ENCODE data around the gene FAN1. TPM values are rescaled to one million over a fixed set of nuclear protein-coding genes. Genes with fewer than 3 reads are reported as not detected.

Gene FAN1
- polyA plus RNA-seq, 3 donors: 0.38 to 7.9 (median 0.95) TPM

- Histone ChIP-seq H3K27me3 (ENCODE audit: control insufficient read depth in 2 of 2, insufficient read depth in 2 of 2, low read length in 2 of 2) (no peaks in the 10 kb centered on the region), H4K20me1 (ENCODE audit: insufficient read depth, low read length) (peaks cover 68% of the 10 kb centered on the region), H3K4me2 (replicated peaks; ENCODE audit: extremely low read depth, low read length, poor library complexity, severe bottlenecking) (no peak overlapping the region), H3K79me2 (ENCODE audit: insufficient read depth, low read length) (peaks cover 3% of the 10 kb centered on the region), H3K4me3 (replicated peaks in 1 of 3; ENCODE audit: low read depth in 2 of 3, low read length in 3 of 3) (no peak overlapping the region), H3K9ac (ENCODE audit: insufficient read depth, low read length, poor library complexity, severe bottlenecking) (no peak overlapping the region), H3K9me3 (replicated peaks in 1 of 2; ENCODE audit: control insufficient read depth in 1 of 2, insufficient read depth in 1 of 2, low read length in 2 of 2) (no peaks in the 10 kb centered on the region), H3K27ac (ENCODE audit: low read depth in 1 of 2, low read length in 2 of 2) (peak overlapping the region in 1 of 2 donors; percentile 4), H3K4me1 (ENCODE audit: control insufficient read depth in 1 of 2, insufficient read depth in 2 of 2, low read length in 2 of 2) (peaks cover 0 to 2% of the 10 kb centered on the region in 2 donors), H3K36me3 (replicated peaks in 1 of 2; ENCODE audit: control insufficient read depth in 1 of 2, insufficient read depth in 2 of 2, low read length in 2 of 2) (peaks cover 97 to 100% of the 10 kb centered on the region in 2 donors), H2AFZ (ENCODE audit: insufficient read depth, low read depth, low read length, poor library complexity, severe bottlenecking) (no peak overlapping the region)
- Mint-ChIP-seq H3K27me3 (ENCODE audit: low read depth in 3 of 3) (no peaks in the 10 kb centered on the region), H3K4me1 (peaks cover 13% of the 10 kb centered on the region), H3K4me3 (no peak overlapping the region), H3K9me3 (peaks cover 0 to 7% (median 0%) of the 10 kb centered on the region in 7 donors), H3K36me3 (peaks cover 91 to 96% of the 10 kb centered on the region in 2 donors), H3K27ac (no peak overlapping the region)
- TF ChIP-seq CTCF (IDR thresholded peaks at IDR 0.05): no peak
- WGBS (ENCODE audit: insufficient coverage): no CpG with 5 or more reads among the region's 1 CpG
- intact Hi-C loops (cut with micrococcal nuclease): no loop called here
- no peak for DNase-seq
These were observed 51.0 kb downstream of the FAN1 start for GRCh38 chr15:30954674-30955073.

DNA sequence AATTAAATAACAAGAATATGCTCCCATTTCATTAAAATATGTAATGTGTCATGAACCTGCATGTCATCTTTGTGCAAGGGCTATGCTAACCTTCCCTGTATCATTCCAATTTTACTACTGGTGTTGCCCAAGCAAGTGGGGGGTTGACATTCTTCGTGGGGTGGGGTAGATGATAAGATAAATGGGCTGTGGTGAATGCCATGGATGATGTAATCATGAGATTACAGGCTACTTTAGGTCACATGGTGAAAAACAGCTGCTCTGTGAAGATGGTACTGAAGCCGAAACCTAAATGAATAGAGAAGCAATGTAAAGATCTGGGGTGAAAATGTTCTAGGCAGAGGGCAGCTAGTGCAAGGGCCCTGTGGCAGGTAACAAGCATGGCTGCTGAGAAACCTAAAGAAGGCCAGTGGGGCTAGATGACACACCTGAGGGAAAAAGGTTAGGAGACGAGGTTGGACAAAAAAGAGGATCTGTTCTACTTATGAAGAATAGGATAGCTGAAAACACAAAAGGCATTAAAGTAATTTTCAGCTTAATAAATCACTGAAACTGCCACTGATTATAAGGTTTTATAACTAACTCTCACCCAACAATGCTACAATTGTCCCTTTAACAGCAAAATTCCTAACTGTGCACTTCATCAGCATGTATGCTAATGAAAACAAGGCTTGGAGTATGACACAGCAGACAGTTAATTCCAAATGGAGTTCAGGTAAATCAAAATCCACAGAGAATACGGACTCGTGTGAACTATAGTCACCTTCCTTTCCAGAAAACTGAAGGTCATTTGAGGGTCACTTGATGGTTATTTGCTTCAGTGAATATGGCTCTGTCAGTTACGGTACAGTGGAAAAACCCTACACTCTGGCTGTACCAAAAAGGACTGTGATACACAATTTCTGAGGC, 52.8 kb downstream of the FAN1 start:
- Histone ChIP-seq H3K36me3 (replicated peaks in 1 of 2; ENCODE audit: control insufficient read depth in 1 of 2, insufficient read depth in 2 of 2, low read length in 2 of 2) (peaks cover 96 to 100% of the 10 kb centered on the region in 2 donors), H3K4me1 (ENCODE audit: control insufficient read depth in 1 of 2, insufficient read depth in 2 of 2, low read length in 2 of 2) (peaks cover 0 to 2% of the 10 kb centered on the region in 2 donors), H2AFZ (ENCODE audit: insufficient read depth, low read depth, low read length, poor library complexity, severe bottlenecking) (no peak overlapping the region), H3K27me3 (ENCODE audit: control insufficient read depth in 2 of 2, insufficient read depth in 2 of 2, low read length in 2 of 2) (no peaks in the 10 kb centered on the region), H3K4me2 (replicated peaks; ENCODE audit: extremely low read depth, low read length, poor library complexity, severe bottlenecking) (no peak overlapping the region), H3K9me3 (replicated peaks in 1 of 2; ENCODE audit: control insufficient read depth in 1 of 2, insufficient read depth in 1 of 2, low read length in 2 of 2) (no peaks in the 10 kb centered on the region), H3K9ac (ENCODE audit: insufficient read depth, low read length, poor library complexity, severe bottlenecking) (no peak overlapping the region), H4K20me1 (ENCODE audit: insufficient read depth, low read length) (peaks cover 80% of the 10 kb centered on the region), H3K27ac (ENCODE audit: low read depth in 1 of 2, low read length in 2 of 2) (no peak overlapping the region), H3K4me3 (replicated peaks in 1 of 3; ENCODE audit: low read depth in 2 of 3, low read length in 3 of 3) (no peak overlapping the region), H3K79me2 (ENCODE audit: insufficient read depth, low read length) (peaks cover 3% of the 10 kb centered on the region)
- Mint-ChIP-seq H3K9me3 (peaks cover 0 to 4% (median 0%) of the 10 kb centered on the region in 7 donors), H3K27me3 (ENCODE audit: low read depth in 3 of 3) (no peaks in the 10 kb centered on the region), H3K4me1 (peaks cover 13% of the 10 kb centered on the region), H3K36me3 (peaks cover 91 to 94% of the 10 kb centered on the region in 2 donors), H3K4me3 (no peak overlapping the region), H3K27ac (peak overlapping the region in 3 of 7 donors; percentile 0 to 69 (median 26))
- no peak for TF ChIP-seq CTCF (IDR thresholded peaks at IDR 0.05)
- WGBS (ENCODE audit: insufficient coverage): 95% methylated on average over 2 of the region's 6 CpGs
- intact Hi-C loops (cut with micrococcal nuclease): no loop called here
- no peak for DNase-seq

Data from CD14-positive monocyte (primary cell).